Measurements from ENCODE around the gene DCUN1D1. TPM values are rescaled to one million over a fixed set of nuclear protein-coding genes. Genes with fewer than 3 reads are reported as not detected.
A peak's percentile ranks its signal among the peaks of the same experiment; 100 is the strongest.

Gene DCUN1D1
- total and polyA plus RNA-seq, 2 of the 13 experiments (the other 11 are each of a cell fraction or from before 2014, with no cell fraction given) = 10.5 to 39.7 TPM

DNA sequence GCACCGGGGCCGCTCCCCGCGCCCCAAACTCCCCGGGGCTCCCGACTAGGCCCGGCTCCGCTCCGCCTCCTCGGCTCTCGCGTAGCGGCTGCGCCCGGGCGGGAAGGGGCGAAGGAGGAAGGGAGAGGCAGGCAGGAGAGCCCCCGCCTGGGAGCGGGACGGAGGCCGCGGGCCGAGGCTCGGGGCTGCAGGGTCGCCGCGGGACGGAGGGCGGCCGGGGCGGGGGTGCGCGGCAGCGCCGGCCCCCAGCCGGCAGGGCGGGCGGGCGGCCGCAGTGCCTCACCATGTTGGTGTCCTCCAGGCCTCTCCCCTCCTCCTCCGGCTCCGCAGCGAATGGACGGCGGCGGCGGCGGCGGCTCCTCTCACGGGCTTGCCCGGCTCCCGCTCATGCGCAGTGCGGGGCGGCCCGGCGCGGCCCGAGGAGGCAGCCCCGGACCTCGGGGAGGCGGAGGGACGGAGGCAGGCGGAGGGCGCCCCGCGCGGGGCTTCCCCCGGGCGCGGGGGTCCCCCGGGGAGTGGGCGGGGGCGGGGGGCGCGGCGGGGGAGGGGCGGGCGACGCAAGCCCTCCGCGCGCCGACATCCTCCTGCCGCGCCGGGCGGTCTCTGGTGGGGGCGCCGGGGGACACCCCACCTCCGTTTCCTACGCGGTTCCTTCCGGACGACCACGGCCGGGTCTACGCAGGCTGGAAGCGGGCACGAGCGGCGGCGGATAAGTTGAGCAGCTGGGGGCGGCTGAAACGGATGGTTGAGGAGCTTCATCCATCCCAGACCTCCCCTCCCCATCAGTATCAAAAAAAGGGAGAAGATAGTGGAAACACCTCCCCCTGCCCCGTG lies at the start of gene DCUN1D1 (continued):
- TF ChIP-seq THYN1 (CRISPR knock-in tag; IDR thresholded peaks at IDR 0.05; ENCODE audit: borderline replicate concordance, low read depth) = no peak
- no peak for TF ChIP-seq ZNF83 (CRISPR knock-in tag; IDR thresholded peaks at IDR 0.05; ENCODE audit: borderline replicate concordance)
- TF ChIP-seq, protein P1, sequence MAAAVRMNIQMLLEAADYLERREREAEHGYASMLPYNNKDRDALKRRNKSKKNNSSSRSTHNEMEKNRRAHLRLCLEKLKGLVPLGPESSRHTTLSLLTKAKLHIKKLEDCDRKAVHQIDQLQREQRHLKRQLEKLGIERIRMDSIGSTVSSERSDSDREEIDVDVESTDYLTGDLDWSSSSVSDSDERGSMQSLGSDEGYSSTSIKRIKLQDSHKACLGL (CRISPR knock-in tag; IDR thresholded peaks at IDR 0.05) = no peak
- 0 out of 2 replicates have a peak, but pooled peaks have one; percentile 25 for TF ChIP-seq HOXA9 (CRISPR knock-in tag; IDR thresholded peaks at IDR 0.05; ENCODE audit: borderline replicate concordance)
- peak; percentile 38 for TF ChIP-seq SAP130 (CRISPR knock-in tag; IDR thresholded peaks at IDR 0.05; ENCODE audit: low read depth)
- TF ChIP-seq TARDBP (CRISPR knock-in tag; IDR thresholded peaks at IDR 0.05) = no peak
- TF ChIP-seq PHF21A (CRISPR knock-in tag; IDR thresholded peaks at IDR 0.05) = no peak
- TF ChIP-seq, protein P2, sequence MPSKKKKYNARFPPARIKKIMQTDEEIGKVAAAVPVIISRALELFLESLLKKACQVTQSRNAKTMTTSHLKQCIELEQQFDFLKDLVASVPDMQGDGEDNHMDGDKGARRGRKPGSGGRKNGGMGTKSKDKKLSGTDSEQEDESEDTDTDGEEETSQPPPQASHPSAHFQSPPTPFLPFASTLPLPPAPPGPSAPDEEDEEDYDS (CRISPR knock-in tag; IDR thresholded peaks at IDR 0.05) = peak; percentile 25; the same call in 1 of the 2 replicates
- no peak for TF ChIP-seq MATR3 (CRISPR knock-in tag; IDR thresholded peaks at IDR 0.05)
- no peak for TF ChIP-seq ERF (CRISPR knock-in tag; IDR thresholded peaks at IDR 0.05)
- no peak for TF ChIP-seq HDAC2 (CRISPR knock-in tag; IDR thresholded peaks at IDR 0.05)
- peak; percentile 24 to 75; a peak in 3 of 4 replicates for TF ChIP-seq POLR2A (IDR thresholded peaks at IDR 0.05; ENCODE audit: insufficient read depth in 1 of 2, low read depth in 2 of 2, low read length in 2 of 2)
- TF ChIP-seq MEIS1 (CRISPR knock-in tag; IDR thresholded peaks at IDR 0.05; ENCODE audit: borderline replicate concordance) = no peak
- TF ChIP-seq SRY (CRISPR knock-in tag; IDR thresholded peaks at IDR 0.05) = no peak
- TF ChIP-seq, protein P3, sequence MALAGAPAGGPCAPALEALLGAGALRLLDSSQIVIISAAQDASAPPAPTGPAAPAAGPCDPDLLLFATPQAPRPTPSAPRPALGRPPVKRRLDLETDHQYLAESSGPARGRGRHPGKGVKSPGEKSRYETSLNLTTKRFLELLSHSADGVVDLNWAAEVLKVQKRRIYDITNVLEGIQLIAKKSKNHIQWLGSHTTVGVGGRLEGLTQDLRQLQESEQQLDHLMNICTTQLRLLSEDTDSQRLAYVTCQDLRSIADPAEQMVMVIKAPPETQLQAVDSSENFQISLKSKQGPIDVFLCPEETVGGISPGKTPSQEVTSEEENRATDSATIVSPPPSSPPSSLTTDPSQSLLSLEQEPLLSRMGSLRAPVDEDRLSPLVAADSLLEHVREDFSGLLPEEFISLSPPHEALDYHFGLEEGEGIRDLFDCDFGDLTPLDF (CRISPR knock-in tag; IDR thresholded peaks at IDR 0.05) = no peak
- TF ChIP-seq, protein P4, sequence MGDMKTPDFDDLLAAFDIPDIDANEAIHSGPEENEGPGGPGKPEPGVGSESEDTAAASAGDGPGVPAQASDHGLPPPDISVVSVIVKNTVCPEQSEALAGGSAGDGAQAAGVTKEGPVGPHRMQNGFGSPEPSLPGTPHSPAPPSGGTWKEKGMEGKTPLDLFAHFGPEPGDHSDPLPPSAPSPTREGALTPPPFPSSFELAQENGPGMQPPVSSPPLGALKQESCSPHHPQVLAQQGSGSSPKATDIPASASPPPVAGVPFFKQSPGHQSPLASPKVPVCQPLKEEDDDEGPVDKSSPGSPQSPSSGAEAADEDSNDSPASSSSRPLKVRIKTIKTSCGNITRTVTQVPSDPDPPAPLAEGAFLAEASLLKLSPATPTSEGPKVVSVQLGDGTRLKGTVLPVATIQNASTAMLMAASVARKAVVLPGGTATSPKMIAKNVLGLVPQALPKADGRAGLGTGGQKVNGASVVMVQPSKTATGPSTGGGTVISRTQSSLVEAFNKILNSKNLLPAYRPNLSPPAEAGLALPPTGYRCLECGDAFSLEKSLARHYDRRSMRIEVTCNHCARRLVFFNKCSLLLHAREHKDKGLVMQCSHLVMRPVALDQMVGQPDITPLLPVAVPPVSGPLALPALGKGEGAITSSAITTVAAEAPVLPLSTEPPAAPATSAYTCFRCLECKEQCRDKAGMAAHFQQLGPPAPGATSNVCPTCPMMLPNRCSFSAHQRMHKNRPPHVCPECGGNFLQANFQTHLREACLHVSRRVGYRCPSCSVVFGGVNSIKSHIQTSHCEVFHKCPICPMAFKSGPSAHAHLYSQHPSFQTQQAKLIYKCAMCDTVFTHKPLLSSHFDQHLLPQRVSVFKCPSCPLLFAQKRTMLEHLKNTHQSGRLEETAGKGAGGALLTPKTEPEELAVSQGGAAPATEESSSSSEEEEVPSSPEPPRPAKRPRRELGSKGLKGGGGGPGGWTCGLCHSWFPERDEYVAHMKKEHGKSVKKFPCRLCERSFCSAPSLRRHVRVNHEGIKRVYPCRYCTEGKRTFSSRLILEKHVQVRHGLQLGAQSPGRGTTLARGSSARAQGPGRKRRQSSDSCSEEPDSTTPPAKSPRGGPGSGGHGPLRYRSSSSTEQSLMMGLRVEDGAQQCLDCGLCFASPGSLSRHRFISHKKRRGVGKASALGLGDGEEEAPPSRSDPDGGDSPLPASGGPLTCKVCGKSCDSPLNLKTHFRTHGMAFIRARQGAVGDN (CRISPR knock-in tag; IDR thresholded peaks at IDR 0.05) = peak; percentile 64; the same call in 1 of the 2 replicates
- TF ChIP-seq KAT7 (CRISPR knock-in tag; IDR thresholded peaks at IDR 0.05; ENCODE audit: borderline replicate concordance) = peak; percentile 45; the same call in 1 of the 2 replicates
- peak; percentile 17; the same call in 1 of the 2 replicates for TF ChIP-seq SALL1 (CRISPR knock-in tag; IDR thresholded peaks at IDR 0.05)
- no peak for TF ChIP-seq KLF11 (CRISPR knock-in tag; IDR thresholded peaks at IDR 0.05)
- TF ChIP-seq CHD4 (IDR thresholded peaks at IDR 0.05; ENCODE audit: borderline replicate concordance, low read length) = no peak
- no peak for TF ChIP-seq ZNF619 (CRISPR knock-in tag; IDR thresholded peaks at IDR 0.05)
- no peak for TF ChIP-seq ZSCAN21 (CRISPR knock-in tag; IDR thresholded peaks at IDR 0.05; ENCODE audit: borderline replicate concordance)
- TF ChIP-seq, protein P5, sequence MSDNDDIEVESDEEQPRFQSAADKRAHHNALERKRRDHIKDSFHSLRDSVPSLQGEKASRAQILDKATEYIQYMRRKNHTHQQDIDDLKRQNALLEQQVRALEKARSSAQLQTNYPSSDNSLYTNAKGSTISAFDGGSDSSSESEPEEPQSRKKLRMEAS (IDR thresholded peaks at IDR 0.05) = 0 out of 2 replicates have a peak, but pooled peaks have one; percentile 13
- no peak for TF ChIP-seq ZNF850 (CRISPR knock-in tag; conservative IDR thresholded peaks at IDR 0.05)
- TF ChIP-seq ZNF530 (CRISPR knock-in tag; IDR thresholded peaks at IDR 0.05; ENCODE audit: low read depth) = no peak
